Measurements from ENCODE around the gene PGRMC1. TPM values are rescaled to one million over a fixed set of nuclear protein-coding genes. Genes with fewer than 3 reads are reported as not detected.
A peak's percentile ranks its signal among the peaks of the same experiment; 100 is the strongest.

PGRMC1 gene
- polyA plus RNA-seq (2011; rRNA removed) (99.1 and 169 TPM in 2 replicates), polyA minus RNA-seq (2011; rRNA and poly(A)+ RNA removed) (29.0 and 40.3 TPM in 2 replicates)

DNA sequence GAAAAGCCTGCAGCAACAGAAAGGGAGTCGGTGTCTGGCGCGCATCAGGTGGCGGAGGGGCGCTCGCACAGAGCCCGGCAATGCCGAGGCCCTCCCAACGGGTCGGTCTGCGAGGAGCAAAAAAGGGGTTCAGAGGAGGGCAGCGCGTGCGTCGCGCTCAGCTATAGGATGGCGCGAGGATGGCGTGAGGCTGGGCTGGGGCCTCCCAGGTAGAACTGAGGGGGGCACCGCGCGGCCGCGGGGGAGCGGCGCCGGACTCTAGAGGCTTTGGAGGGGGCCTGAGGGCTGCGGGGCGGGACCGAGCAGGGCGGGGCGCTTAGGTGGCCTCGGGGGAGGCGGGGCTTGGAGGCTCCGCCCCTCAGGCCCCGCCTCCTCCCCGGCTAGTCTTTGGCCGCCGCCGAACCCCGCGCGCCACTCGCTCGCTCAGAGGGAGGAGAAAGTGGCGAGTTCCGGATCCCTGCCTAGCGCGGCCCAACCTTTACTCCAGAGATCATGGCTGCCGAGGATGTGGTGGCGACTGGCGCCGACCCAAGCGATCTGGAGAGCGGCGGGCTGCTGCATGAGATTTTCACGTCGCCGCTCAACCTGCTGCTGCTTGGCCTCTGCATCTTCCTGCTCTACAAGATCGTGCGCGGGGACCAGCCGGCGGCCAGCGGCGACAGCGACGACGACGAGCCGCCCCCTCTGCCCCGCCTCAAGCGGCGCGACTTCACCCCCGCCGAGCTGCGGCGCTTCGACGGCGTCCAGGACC, at the start of gene PGRMC1:
TSS of gene PGRMC1 (plus strand) at position 414 of the 751 bp plus-strand sequence. CDS start at position 493, 79 bp downstream.
- ChIA-PET POLR2A (no interaction called here), CTCF (interaction anchor here (0.6 kb wide), 1 partner anchor 12 kb away, joined by 3 read pairs; no protein-coding TSS in a partner anchor)
- Histone ChIP-seq H3K4me3 (ENCODE audit: low read depth, low read length) (peak within 1 kb of the TSS; percentile 87), H3K36me3 (ENCODE audit: control insufficient read depth, insufficient read depth, low read length) (no peaks in the 10 kb centered on the region), H3K27me3 (ENCODE audit: control insufficient read depth, insufficient read depth, low read length) (no peaks in the 10 kb centered on the region)
- no peak for DNase-seq (ENCODE audit: low read depth)
- no peak for TF ChIP-seq CTCF (IDR thresholded peaks at IDR 0.05; ENCODE audit: insufficient read depth, low read depth, low read length)

DNA sequence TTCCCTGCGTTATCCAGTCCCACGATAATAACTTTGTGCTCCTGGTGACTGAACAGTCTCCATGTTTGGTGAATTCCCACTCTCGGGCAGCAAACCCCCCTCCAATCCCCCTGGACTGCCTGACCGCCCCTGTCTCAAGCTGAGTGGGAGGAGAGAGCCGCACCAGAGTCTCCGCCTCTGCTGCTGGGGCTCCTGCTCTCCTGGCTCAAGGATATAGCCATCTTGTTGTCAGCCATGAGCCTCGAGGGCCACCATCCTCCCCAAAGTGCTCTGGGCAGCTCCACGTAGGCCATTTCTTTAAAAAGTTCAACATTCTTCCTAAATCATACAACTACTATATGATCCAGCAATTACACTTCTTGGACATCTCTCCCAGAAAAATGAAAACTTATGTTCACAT, 49.3 kb upstream of the PGRMC1 start:
- ChIA-PET CTCF (no interaction called here), POLR2A (no interaction called here)
- Histone ChIP-seq H3K36me3 (ENCODE audit: control insufficient read depth, insufficient read depth, low read length) (no peaks in the 10 kb centered on the region), H3K27me3 (ENCODE audit: control insufficient read depth, insufficient read depth, low read length) (no peaks in the 10 kb centered on the region), H3K4me3 (ENCODE audit: low read depth, low read length) (no peak overlapping the region)
- DNase-seq (ENCODE audit: low read depth): no peak
- TF ChIP-seq CTCF (IDR thresholded peaks at IDR 0.05; ENCODE audit: insufficient read depth, low read depth, low read length): no peak

DNA sequence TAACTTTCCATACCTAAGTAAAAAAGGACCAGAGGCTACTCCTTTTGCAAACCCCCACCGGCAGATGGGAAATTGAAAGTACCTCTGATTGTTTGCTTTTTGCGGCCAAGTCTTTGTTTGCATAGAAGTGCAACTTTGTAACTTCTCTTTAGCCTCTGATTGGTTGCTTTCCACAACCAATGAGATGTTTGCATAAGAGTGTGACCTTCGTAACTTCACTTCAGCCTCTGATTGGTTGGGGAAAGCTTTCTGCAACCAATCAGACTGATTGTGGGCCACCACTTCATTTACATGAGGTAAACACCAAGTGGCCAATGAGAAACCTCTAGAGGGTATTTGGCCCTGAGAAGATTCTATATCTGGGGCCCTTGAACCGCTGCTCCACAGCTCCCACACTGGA, 48.8 kb upstream of the PGRMC1 start:
- DNase-seq (ENCODE audit: low read depth): no peak
- H3K4me3 ChIP-seq (ENCODE audit: low read depth, low read length): no peak overlapping the region
- CTCF ChIA-PET: no interaction called here
- POLR2A ChIA-PET: no interaction called here
- H3K27me3 ChIP-seq (ENCODE audit: control insufficient read depth, insufficient read depth, low read length): no peaks in the 10 kb centered on the region
- no peak for TF ChIP-seq CTCF (IDR thresholded peaks at IDR 0.05; ENCODE audit: insufficient read depth, low read depth, low read length)
- no peaks in the 10 kb centered on the region for H3K36me3 ChIP-seq (ENCODE audit: control insufficient read depth, insufficient read depth, low read length)

DNA sequence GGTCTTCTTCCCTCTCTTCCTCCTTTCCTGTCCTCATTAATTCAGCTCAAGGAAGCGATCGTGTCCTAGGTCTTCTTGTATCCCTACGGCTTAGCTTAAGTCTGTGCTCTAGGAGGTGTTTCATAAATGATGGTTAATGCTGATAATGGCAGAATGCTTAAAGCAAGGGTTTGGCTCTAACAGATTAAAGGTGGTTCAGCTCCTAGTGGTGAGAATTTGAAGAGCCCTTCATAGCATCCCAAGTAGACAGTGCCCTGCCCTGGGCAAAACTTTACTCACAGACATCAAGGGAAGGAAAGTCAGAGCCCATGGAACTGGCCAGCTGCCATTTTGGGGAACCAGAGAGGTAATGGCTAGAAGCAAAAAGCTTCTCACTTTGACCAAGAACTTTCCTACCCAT, 47.0 kb upstream of the PGRMC1 start:
- Histone ChIP-seq H3K27me3 (ENCODE audit: control insufficient read depth, insufficient read depth, low read length) (no peaks in the 10 kb centered on the region), H3K36me3 (ENCODE audit: control insufficient read depth, insufficient read depth, low read length) (no peaks in the 10 kb centered on the region), H3K4me3 (ENCODE audit: low read depth, low read length) (no peak overlapping the region)
- TF ChIP-seq CTCF (IDR thresholded peaks at IDR 0.05; ENCODE audit: insufficient read depth, low read depth, low read length): no peak
- POLR2A ChIA-PET: no interaction called here
- DNase-seq (ENCODE audit: low read depth): no peak
- CTCF ChIA-PET: no interaction called here

DNA sequence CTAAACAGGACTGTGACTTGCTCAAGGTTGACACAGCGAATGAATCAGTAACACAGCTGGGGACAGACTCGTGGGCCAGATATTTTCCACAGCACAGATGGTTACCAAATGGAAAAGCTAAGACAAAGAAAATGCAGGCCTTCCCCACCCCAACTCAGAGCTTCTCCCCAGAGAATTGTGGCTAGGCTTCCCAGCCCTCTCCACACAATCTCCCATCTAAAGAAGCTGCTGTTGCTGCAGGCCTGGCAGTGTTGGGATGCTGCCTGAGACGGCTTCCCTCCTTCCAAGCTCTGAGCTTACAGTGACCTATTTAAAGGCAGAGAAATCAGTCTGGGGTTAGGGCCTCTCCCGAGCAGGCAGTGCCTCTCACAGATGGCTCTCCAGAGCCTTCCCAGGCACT, 46.5 kb upstream of the PGRMC1 start:
- Histone ChIP-seq H3K4me3 (ENCODE audit: low read depth, low read length) (no peak overlapping the region), H3K36me3 (ENCODE audit: control insufficient read depth, insufficient read depth, low read length) (no peaks in the 10 kb centered on the region), H3K27me3 (ENCODE audit: control insufficient read depth, insufficient read depth, low read length) (no peaks in the 10 kb centered on the region)
- ChIA-PET CTCF (no interaction called here), POLR2A (no interaction called here)
- no peak for TF ChIP-seq CTCF (IDR thresholded peaks at IDR 0.05; ENCODE audit: insufficient read depth, low read depth, low read length)
- DNase-seq (ENCODE audit: low read depth): no peak

All from BJ (cell line).